HG03378 (cell line): Measurements from ENCODE around the gene KCNJ9.
"Not testable (repeated sequence)": the region's sequence is repeated elsewhere in the genome, so short reads cannot be mapped to it uniquely, and the experiment has no call there.

Source experiments
- ATAC-seq: cut with Tn5 transposase; IDR thresholded peaks from one replicate; pipeline ENCODE4 v1.9.1; 2021; ENCODE audit warnings: mild to moderate bottlenecking, moderate library complexity; ENCODE audit not compliant: unreplicated experiment

Gene KCNJ9

DNA sequence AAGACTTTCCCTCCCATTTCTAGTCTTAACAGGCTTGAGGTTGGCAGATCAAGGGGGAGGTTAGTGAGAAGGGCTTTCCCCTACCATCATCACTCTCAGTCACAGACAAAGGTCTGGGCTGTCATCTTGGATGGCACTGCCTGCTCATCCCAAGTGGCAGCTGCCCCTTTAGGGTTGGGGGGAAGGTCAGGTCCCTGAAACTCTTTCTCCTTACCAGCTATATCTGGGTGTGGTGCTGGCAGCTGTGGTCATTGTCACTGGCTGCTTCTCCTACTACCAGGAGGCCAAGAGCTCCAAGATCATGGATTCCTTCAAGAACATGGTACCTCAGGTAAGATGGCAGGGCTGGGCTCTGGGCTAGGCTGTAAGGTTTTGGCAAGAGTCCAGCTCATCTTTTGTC, 42.4 kb downstream of the KCNJ9 start:
- no peak for ATAC-seq

DNA sequence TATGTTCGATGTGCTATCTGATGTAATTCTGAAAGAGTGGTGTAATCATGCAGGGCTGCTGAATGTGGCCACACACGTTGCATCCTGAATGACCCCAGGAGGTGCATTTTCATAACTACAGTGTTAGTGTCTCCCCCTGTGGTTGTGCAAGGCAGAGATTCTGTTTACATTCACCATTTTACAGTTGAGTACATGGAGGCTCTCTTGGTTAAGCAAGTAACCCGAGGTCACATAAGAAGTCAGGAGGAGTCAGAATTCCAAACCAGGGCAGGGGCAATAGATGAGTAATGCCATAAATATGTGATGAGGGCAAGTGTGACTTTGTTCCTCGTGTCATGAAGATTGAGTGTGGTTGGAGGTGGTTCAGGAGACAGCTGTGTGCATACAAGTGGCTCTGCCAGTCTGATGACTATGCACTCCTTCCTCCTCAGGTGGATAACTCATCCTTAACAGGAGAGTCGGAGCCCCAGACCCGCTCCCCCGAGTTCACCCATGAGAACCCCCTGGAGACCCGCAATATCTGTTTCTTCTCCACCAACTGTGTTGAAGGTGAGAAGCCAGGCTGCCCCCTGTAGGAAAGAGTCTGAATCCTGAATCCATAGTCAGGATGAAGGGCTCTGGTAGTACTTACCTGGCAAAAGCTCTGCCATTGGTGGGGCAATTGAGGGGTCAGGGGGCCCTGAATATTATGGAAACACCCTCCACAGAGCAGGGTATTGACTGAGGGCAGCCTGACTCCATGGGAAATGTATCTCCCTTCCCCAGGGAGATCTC, 43.6 kb downstream of the KCNJ9 start:
- ATAC-seq, result no peak

DNA sequence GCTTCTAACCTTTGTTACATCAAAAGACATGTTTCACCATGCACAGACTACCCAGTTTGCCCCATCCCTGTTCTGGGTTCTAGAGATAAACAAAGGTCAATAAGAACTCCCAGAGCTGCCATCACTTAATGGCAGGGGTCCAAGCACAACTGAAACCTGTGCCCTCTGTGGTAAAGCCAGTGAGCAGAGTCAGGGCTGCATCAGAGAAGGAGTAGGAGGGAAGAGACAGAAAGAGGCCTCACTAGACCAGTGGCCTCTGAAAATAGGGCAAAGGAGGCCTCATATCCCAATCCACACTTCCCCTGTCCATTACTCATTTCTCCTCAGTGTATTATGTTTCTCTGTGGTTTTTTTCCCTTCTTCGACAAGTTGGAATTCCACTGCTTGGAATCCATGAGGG, 44.4 kb downstream of the KCNJ9 start:
- ATAC-seq, result no peak

DNA sequence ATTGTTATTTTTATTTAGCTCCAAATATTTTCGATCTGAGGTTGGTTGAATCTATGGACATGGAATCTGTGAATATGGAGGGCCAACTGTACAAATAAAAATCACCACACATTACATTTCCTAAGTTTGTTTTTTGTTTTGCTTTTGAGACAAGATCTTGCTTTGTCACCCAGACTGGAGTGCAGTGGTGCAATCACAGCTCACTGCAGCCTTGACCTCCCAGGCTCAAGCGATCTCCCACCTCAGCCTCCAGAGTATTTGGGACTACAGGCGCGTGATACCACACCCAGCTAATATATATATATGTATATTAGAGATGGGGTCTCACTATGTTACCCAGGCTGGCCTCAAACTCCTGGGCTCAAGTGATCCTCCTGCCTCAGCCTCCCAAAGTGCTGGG, 45.0 kb downstream of the KCNJ9 start:
- ATAC-seq, result not testable (repeated sequence)

DNA sequence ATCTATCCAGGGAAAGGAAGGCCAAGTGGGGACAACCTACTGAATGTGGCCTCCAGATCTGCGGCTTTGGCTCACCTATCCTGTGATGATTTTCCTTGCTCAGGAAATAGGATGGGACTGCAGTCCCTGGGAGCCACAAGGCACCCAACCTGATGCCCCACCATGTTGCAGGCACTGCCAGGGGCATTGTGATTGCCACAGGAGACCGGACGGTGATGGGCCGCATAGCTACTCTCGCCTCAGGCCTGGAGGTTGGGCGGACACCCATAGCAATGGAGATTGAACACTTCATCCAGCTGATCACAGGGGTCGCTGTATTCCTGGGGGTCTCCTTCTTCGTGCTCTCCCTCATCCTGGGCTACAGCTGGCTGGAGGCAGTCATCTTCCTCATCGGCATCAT, 46.0 kb downstream of the KCNJ9 start:
- no peak for ATAC-seq

DNA sequence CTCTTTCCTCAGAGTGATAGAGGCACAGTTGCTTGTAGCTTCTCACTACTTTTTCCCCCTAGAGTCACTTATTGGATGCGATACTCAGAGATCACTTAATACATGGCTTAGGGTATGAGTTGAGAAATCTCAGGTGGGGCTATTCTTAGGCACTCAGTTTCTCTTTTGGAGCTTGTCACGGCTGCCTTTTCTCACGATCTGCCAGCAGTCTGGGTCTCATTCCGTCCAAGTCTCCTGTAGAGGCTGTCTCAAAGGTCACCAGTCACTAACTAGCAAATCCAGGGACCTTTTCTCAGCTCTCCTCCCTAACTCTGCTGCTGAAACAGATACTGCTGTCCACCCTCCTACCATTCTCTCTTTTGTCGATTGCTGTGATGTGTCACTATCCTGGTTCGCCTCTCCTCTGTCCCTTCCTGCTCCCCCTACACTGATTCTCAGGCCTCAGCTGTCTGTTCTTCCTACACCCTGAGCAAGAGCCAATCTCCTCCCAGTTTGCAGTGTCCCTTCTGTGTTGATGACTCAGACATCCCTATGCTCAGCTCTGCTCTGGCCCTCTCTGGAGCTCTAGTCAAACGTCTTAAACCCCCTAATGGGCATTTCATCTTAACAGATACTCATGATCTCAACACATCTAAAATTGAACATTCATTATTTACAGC, 46.7 kb downstream of the KCNJ9 start:
- ATAC-seq, result no peak

DNA sequence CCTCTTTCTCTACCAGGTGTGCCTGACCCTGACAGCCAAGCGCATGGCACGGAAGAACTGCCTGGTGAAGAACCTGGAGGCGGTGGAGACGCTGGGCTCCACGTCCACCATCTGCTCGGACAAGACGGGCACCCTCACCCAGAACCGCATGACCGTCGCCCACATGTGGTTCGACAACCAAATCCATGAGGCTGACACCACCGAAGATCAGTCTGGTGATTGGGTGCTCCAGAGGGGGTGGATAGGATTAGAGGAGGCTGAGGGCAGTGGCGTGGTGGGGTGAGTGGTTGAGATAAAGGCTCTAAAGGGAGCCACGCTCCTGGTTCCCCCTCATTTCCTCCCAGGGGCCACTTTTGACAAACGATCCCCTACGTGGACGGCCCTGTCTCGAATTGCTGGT, 47.3 kb downstream of the KCNJ9 start:
- ATAC-seq, result no peak

DNA sequence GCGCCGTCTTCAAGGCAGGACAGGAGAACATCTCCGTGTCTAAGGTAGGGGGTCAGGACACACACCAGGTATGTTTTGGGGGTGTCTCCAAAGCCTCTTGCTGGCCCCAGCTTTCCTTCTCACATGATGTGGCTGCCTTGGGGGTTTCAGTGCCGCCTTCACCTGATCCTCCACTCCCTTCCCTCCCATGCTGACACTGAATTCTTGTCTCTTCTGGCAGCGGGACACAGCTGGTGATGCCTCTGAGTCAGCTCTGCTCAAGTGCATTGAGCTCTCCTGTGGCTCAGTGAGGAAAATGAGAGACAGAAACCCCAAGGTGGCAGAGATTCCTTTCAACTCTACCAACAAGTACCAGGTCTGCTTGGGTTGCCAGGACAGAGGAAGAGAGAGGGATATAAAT, 47.7 kb downstream of the KCNJ9 start:
- ATAC-seq, result no peak

DNA sequence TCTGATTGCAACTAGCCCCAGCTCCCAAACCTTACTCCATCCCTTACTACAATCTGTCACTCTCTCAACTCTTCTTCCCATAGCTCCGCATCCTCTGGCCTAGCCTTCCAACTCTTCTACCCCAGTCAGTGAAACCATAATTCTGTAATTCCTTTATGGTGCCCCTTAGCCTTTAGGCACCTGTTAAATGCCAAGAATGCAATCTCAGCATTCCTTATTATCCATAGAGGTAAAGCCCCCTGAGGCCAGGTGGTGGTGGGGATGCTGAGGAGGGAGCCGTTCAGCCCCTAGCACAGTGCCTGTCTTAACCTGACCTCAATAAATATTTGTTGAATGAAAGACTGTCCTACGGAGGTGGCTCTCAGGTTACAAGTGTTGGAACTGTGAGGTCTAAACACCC, 48.2 kb downstream of the KCNJ9 start:
- no peak for ATAC-seq

DNA sequence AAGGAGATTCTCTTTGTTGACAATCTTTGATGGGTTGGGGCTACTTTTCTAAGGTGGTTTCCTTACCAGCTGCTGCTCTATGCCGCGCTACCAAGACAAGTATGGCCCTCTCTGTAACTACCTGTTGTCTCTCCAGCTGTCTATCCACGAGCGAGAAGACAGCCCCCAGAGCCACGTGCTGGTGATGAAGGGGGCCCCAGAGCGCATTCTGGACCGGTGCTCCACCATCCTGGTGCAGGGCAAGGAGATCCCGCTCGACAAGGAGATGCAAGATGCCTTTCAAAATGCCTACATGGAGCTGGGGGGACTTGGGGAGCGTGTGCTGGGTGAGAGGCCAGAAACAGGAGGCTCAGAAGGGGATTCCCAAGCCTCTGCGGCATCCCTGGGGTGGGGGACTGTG, 48.6 kb downstream of the KCNJ9 start:
- ATAC-seq, result no peak

DNA sequence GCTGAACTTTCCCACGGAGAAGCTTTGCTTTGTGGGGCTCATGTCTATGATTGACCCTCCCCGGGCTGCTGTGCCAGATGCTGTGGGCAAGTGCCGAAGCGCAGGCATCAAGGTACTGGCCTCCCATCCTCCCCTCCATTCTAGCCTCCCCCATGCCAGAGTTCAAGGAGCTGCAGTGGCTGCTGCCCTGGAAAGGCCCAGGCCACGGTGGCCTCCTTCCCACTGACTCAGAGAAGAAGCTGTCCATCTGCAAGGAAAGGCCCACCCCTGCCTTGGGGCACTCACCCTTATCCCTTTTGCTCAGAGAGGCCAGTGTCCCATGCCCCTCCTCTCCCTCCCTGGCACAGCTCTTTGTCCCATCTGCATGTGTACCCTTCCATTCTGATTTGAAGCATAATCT, 49.1 kb downstream of the KCNJ9 start:
- ATAC-seq, result no peak

DNA sequence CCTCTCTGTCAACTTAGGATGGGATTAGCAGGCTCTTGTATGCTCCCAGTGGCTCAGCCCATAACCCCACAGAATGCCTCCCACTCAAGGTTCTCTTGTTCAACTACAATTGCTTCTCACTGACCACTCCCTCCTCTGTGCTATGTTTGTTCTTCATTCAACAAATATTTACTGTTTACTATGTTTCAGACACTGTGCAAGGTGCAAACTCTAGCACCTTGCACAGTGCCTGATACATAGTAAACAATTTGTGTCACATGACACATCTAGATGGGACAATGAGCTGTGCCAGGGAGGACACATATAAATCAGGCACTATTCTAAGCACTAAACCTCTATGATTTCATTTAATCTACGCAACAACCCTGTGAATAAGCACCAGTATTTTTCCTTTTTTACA, 49.6 kb downstream of the KCNJ9 start:
- ATAC-seq, result no peak

DNA sequence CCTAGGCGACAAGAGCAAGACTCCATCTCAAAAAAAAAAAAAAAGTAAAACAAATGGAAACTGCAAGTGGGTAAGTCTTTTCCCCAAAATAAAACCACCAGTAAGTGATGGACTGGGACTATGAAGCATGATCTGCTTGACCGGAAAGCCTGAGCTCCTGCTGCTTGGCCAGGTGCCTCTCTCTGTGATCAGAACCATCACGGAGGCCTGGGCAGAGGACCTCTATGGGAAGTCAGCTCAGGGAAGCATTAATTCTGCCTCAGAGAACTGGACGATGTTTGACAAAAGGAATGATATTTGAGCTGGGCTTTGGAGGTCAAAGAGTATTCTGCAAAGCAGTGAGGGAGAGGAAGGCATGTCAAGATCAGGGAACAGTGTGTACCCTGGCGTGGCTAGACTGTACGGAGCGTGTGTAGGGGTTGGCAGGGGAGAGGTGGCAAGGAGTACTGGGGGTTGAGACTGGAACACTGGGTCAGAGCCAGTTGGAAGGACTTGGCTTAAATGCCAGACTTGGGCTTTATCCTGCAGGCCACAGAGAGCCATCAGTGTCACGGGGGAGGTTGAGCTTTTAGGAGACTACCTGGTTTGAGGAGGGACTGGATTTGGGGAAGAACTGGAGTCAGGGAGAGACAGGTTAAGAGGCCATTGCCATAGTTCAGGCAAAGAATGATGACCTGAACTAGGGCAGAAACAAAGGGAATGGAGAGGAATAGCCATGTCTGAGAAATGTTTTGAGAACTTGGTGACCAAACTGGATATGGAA, 50.6 kb downstream of the KCNJ9 start:
- ATAC-seq, result no peak

DNA sequence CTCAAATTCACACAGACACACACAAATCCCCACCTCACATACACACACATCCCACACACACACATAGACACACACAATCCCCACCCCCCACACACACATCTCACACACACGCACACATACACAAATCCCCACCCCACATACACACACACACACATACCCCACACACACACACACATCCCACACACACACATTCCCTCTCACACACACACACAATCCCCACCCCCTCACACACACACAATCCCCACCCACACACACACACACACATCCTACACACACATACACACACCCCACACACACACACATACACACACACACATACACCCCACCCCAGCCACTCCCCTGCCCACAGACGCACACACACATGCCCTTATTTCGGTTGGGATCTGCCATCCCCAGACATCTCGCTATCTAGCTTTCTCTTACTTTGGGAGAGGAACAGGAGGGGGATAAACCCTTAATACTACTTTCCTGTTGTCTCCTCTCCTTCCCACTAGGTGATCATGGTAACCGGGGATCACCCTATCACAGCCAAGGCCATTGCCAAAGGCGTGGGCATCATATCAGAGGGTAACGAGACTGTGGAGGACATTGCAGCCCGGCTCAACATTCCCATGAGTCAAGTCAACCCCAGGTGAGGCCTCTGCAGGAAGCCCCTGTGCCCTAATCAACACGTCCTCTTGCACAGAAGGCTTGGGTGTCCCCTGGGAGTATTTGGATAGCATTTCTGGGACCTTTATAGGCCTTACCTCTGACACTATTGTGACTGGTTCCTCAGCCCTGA, 52.8 kb downstream of the KCNJ9 start:
- ATAC-seq, result no peak

DNA sequence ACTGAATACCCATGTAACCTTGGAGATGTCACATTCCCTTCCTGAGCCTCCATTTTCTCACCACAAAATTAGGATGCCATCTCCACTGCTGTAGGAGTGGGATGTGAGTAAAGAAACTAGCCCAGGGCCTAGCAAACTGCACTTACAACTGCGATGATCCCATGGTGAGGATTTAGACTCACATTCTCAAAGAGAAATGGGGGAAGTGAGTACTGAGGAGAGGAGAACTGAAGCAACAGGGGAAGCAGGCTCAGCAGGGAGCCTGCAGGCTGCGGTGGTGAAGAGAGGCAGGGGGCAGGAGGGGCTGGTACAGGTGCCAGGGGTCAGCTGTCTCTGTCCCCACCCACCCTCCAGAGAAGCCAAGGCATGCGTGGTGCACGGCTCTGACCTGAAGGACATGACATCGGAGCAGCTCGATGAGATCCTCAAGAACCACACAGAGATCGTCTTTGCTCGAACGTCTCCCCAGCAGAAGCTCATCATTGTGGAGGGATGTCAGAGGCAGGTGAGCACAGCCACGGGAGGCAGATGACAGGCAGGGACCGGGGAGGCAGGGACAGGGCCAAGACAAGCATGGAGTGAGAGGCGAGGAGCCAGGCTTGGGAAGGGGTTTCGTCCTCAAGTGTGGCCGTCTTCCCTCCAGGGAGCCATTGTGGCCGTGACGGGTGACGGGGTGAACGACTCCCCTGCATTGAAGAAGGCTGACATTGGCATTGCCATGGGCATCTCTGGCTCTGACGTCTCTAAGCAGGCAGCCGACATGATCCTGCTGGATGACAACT, 53.6 kb downstream of the KCNJ9 start:
- ATAC-seq, result no peak

DNA sequence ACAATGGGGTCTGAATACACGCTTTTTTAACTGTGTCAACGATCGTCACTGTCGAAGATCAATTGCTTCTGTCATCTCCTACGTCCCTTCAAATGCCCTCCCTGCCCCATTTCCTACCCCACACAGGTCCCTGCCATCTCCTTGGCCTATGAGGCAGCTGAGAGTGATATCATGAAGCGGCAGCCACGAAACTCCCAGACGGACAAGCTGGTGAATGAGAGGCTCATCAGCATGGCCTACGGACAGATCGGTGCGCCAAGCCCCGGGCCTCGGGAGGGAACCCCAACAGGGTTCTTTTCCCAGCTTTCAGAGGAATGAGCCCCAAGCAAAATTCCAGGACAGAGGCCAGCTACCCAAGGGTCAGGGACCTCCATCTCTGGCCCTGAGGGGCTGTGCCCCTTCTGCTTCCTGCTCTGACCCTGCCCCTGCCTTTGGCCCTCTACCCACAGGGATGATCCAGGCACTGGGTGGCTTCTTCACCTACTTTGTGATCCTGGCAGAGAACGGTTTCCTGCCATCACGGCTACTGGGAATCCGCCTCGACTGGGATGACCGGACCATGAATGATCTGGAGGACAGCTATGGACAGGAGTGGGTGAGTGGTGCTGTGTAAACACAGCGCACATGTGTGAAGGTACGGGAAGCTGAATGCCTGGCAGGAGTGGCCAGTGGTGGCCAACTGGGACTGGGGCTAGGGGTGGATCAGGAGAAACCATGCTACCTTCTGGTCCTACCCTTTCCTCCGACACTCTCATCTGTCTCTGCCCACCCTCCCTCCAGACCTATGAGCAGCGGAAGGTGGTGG, 55.0 kb downstream of the KCNJ9 start:
- ATAC-seq, result no peak

DNA sequence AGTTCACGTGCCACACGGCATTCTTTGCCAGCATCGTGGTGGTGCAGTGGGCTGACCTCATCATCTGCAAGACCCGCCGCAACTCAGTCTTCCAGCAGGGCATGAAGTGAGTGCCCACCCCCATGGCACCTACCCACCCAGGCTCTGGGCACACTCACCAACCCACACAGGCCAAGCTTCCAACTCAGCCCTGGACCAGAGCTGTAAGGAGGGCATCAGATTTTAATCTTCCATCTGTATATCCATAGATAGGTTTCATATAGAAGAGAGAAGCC, 55.5 kb downstream of the KCNJ9 start:
- no peak for ATAC-seq

DNA sequence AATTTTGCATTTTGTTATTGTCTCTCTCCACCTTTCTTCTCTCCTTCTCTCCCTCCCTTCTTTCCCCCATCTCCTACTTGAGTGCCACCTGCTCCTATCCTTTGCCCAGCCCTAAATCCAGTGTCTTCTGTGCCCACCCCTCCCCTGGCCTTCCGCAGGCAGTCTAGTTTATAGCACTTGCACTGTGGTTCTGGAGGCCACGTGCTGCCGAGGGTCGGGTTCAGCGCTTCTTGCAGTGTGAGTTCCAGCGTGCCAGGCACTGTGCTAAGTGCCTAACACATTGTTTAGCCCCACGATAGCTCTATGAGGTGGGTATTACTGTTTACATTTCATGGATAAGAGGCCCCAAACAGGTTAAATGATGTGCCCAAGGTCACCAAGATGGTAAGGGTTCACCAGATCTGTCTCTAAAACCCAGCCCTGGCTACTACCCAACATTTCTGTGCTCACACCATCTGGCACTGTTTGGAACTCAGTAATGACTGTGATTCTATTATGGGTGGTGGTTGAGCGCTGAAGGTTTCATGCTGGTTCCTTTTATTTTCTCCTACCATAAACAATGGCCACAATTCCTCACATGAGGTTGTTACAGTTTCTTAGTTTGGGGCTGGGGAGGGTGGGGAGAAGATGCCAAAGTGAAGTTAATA, 56.0 kb downstream of the KCNJ9 start:
- ATAC-seq, result no peak

DNA sequence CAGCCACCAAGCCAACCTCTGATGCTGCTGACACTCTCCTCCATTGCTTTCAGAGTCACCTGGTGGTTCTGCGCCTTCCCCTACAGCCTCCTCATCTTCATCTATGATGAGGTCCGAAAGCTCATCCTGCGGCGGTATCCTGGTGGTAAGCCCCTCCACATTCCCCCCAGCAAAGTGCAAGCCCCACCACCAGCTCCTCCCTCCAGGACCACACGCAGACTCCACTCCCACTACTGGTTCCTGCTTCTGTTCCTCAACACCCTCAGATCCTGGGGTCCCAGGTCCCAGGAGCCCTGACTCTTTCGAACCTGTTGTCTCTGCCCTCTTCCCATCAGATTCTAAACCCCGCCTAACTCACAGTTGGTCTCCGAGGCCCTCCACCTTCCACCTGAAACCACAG, 58.5 kb downstream of the KCNJ9 start:
- ATAC-seq, result no peak
